NCI-H1048 (cell line): ENCODE measurements around the gene MAP3K3.

Experiments
- DNase-seq: peaks from one replicate; lab custom pipeline; 2025; lab: John Stamatoyannopoulos, UW

The MAP3K3 gene

GRCh38 chr17:63622574-63623390, 565 bp downstream of the MAP3K3 start:
- no peak for DNase-seq

GRCh38 chr17:63623786-63624530, 1.7 kb downstream of the MAP3K3 start:
- no peak for DNase-seq

DNA sequence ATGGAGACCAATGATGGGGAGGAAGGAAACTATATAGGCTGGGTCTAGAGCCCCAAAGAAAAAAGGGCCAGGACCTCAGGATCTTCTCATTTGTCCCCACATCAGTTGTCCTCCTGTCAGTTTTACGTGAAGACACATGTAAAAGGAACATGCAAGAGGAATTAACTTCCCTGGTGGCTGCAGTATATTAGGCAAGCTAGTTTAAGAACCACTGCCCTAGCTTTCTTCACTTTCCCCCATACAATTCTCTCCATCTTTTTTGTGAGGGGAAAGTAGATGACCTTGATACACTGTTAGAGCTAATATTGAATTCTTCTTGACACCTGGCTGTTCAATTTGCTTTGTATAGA, 2.3 kb downstream of the MAP3K3 start:
- no peak for DNase-seq

GRCh38 chr17:63626551-63627180, 4.4 kb downstream of the MAP3K3 start:
- DNase-seq = no peak

DNA sequence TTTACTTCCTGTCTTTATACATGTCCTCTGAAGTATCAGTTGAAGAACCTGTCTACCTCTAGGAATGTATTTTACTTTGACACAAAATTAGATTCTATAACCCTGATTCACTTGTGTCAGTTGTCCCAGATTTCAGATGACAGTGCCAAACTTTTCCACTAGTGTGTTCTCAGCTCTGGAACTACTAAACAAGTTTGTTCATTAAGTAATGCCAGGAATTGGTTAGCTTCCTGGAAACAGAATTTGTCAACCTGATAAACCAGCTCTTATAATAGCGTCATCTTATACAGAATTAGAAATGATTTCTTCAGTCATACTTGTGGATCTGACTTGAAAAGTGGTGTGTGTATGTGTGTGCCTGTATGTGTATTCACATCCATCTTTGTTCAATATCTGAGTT, 7.4 kb downstream of the MAP3K3 start:
- DNase-seq = no peak

DNA sequence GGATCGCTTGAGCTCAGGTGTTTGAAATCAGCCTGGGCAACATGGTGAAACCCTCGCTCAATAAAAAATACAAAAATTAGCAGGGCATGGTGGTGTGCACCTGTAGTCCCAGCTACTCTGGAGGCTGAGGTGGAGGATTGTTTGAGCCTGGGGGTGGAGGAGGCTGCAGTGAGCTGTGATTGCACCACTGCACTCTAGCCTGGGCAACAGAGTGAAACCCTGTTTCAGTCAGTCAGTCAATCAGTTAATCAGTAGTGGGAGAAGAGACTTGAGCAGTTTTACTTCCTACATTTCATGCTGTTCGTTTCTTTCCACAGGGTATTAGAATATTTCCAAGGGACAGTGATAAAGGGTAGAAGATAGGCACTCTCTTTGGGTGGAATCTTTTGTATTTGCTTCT, 8.8 kb downstream of the MAP3K3 start:
- DNase-seq = no peak

GRCh38 chr17:63631626-63632025, 9.4 kb downstream of the MAP3K3 start:
- no peak for DNase-seq

DNA sequence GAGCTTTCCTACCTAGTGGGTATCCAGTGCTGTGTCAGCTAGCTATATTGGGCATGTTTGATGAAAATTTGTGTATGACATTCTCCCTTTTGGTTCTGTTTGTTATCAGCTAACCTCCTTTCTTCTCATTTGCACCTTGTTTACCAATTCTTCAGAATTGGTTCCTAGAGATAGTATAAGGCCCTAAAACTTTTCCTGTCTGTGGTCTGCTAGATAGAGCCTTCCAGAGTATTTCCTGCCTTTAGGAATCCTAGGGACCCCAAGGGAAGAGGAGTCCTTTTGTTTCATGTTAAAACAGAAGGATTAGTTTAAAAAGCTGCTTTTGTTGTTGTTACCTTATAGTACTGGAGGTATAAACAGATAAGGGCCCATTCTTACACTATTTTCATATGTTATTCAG, 11.5 kb downstream of the MAP3K3 start:
- no peak for DNase-seq

DNA sequence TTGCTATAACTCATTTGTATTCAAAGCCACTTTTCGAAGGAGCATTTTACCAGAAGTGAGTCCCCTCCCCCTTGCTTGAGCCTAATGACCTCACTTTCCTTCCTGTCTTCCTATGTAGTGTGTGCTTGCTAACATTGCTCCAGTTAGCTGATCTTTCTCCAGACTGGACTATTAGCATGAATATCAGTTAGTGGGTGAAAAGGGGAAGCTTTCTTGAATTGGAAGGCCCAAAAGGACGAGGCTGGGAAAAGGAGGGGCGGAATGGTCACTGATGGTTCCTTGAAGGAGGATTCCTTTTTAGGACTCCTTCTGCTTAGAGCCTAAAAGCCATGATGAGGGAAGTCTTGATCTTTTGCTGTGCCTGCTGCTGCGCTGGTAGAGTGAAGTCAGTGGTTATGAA, 11.9 kb downstream of the MAP3K3 start:
- DNase-seq = no peak

DNA sequence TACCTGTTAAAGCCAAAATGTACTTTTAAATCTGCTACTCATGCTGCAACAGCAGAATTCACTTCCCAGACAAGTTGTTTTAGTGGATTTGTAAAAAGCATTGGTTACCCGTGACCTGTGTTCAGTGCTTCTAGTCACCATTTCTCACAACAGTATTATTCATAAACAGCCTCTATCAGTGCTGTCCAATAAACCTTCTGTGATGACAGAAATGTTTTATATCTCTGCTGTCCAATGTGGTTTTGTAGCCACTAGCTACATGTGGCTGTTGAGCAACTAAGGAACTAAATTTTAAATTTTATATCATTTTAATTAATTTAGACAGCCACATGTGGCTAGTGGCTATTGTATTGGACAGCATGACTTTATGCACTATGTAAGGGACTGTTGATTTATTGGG, 12.6 kb downstream of the MAP3K3 start:
- DNase-seq = no peak

DNA sequence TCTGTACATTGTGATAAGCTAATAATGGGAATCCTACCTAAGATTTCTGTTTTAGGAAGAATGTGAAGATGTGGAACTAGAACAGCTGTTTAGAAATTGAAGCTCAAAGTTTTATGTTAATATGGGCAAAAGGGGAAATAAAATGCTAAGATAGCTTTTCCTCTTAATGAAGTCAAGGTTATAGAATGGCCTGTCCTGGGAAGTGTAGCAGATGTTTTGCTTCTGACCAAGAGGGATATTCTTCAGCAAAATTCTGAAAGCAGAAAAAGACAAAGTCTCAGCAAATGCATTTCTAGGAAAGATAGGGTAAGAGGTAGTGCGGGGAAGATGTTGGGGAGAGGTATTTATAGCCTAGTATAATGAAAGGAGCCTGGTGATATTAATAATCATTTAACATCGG, 13.1 kb downstream of the MAP3K3 start:
- no peak for DNase-seq

DNA sequence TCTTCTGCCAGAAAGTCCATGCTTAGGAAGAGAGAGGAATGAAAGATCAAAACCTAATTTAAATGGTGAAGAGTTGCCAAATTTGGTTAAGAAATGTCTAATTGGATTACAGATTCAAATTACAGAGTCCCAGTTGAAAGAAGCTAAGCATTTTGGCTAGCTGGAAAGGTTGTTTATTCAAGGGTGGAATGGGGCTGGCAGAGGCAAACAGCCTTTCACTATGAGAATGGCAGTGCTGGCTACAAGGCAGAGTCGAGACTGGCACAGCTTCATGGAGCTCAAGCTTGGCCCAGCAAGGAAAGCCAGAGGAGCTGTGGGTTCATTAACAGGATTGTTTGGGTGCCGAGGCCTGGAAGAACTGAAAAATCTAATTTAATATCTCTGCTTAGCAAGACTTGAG, 13.6 kb downstream of the MAP3K3 start:
- no peak for DNase-seq

GRCh38 chr17:63639125-63639524, 16.9 kb downstream of the MAP3K3 start:
- no peak for DNase-seq

- no peak for DNase-seq
Observed at GRCh38 chr17:63640038-63640437, 17.8 kb downstream of the MAP3K3 start.

DNA sequence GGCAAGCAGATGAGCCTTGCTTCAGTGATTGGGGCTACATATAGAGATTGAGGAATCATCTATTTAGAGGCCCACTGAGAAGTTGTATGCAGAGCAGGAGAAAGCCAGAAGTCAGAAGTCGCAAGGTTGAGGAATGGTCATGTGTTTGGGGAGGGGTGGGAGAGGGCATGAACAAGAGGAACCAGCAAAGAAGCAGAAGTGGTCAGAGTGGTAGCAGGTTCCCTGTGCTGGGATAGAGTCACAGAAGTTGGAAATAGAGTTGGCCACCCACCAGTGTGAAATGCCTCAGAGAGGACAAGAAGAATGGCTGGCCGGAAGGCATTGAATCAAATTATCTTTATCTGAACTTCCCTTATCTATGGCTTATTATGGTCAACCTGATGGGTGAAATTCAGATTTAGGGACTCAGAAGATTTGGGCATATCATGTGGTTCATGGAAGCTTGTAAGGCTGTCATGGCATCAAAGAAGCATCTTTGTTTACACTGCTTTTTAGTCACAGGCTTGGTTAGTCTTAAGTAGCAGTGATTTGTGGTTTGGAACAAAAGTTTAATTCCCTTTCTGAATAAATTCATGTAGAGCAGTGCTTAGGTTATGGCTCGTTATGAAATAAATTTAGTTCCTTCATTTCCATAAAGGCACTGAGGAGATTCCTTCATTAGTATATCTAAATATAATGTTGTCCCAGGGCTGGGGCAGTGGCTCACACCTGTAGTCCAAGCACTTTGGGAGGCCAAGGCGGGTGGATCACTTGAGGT, 19.7 kb downstream of the MAP3K3 start:
- no peak for DNase-seq

DNA sequence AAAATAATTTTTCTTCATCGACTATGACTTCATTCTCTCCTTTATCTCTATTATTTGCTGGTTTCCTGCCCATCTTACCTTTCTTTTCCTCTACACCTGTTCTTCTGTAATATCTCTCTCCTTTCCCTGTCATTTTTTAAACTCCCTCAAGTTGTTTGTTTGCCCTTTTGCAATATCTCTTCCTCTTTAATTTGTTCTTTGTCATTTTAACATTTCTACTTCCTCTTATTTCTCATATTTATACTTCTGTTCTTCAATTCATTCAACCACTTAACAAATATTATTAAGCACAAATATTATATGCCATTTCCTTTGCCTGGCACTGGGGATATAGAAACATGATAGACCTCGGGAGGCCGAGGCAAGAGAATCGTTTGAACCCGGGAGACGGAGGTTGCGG, 22.6 kb downstream of the MAP3K3 start:
- no peak for DNase-seq

GRCh38 chr17:63645775-63646487, 23.7 kb downstream of the MAP3K3 start:
- DNase-seq = no peak

DNA sequence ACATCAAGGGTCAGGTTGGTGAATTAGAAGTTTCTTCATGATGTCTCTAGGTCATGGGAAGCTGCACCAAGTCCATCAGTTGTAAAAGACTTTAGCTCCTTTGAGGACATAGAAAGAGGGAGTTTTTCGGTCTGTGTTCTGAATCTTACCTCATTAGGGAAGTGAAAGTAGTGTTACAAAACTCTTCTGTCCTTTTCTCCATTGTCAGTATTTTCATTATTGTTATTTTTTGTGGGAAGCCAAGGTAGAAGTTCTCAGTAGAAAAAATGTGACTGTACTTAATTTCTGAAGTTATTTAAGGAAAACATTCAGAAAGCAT, 24.2 kb downstream of the MAP3K3 start:
- DNase-seq = no peak

DNA sequence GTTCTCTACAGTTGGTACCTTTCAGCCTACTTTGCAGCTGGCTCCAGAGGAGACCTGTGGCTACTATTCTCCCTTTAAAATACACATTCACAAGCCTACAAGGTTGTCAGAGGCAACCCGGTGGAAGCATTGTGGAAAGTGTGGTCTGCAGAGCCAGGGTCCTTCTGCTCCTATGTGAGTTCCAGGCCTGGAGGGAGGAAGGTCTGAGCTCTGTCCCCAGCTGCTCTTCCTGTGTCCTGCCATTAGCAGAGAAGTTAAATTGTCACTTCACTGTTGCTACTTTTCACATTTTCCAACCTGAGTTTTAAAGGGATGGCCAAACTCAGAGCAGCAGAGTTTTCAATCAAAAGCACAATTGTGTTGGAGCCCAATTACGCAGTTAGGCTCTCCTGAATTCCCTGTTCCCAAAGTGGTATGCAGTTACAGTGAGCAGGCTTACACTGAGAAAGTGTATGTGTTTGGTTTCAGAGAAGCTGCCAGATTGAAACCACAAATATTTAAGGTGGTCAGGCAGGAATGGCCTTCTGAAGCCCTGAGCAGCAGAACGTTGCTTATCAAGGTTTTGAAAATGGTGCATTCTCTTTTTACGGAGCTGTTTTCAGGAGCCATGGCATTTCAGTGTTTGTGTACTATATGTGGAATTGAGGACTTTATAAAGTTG, 25.0 kb downstream of the MAP3K3 start:
- DNase-seq = no peak

- no peak for DNase-seq
Observed at GRCh38 chr17:63647936-63648335, 25.7 kb downstream of the MAP3K3 start.

DNA sequence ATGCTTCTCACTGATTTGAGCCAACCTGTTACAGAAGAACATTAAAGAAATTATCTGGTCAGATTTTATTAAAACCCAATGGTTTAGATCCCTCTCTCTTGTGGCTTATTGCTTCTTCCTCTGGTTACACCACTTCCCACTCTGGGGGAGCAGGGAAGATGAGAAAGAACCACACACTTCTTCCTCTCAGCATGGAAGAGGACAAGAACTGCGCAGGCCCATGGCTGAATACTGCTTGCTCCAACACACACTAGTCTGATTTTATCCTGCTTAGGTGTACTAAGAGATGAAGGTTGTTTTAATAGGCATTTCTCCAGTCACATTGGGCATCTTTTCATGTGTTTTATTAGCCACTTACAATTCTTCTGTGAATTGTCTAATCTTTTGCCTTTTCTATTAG, 27.6 kb downstream of the MAP3K3 start:
- no peak for DNase-seq
